K562 (cell line): ENCODE results near the gene ACTL9. TPM values are rescaled to one million over a fixed set of nuclear protein-coding genes. Genes with fewer than 3 reads are reported as not detected.
A peak's percentile ranks its signal among the peaks of the same experiment; 100 is the strongest.

Experiments used
- ATAC-seq: fragments of 200-7000 bp; cut with Tn5 transposase; 3 replicates; pipeline ENCODE4 v1.9.1; 2020; ENCODE audit warnings: moderate library complexity
- BruUV-seq: library from RNA; stranded (reverse); fragments of 400-500 nt; replicated peaks from 2 replicates; lab custom pipeline; 2021; lab: Mats Ljungman, UMichigan
- CTCF ChIA-PET: fragments of 300-600 bp; formaldehyde crosslinking; extraction: SDS; loops from one replicate; lab custom pipeline; 2021; ENCODE audit warnings: low intra/inter-chr PET ratio; lab: Yijun Ruan, JAX
- POLR2A ChIA-PET: fragments of 300-600, 350-650 bp; sonication (Branson Sonifier 250); formaldehyde crosslinking; extraction: SDS; loops from one replicate; lab custom pipeline; 2021; ENCODE audit warnings: antibody characterized with exemption, inconsistent platforms; lab: Yijun Ruan, JAX
- DNase-seq, 4 experiments: peaks; one replicate each; pipeline versions ENCODE4 v3.0.0 to v3.0.0-alpha.2; 2011 to 2018; ENCODE audit warnings: low spot score in 3 of 4, mixed read lengths in 3 of 4; ENCODE audit errors: extremely low read depth in 1 of 4
- FAIRE-seq: peaks from 2 replicates; lab custom pipeline; 2011; peaks lifted over from hg19 to GRCh38; lab: Jason Lieb, UNC
- H2AFZ ChIP-seq: 2 replicates; pipeline ENCODE4 v1.6.0; 2011; ENCODE audit warnings: low read depth, low read length, control low read depth, inconsistent platforms
- H3K27ac ChIP-seq: fragments of 200-600 bp; 3 replicates; pipeline ENCODE4 v1.8.0; 2011; ENCODE audit warnings: low read depth, mild to moderate bottlenecking, control low read depth, inconsistent platforms, low read length, moderate library complexity, mixed read lengths; ENCODE audit errors: extremely low read depth
- H3K27me3 ChIP-seq, 2 experiments: fragments of 300-600 bp in 1 of 2; 2 replicates in 1 of 2; 3 replicates in 1 of 2; pipeline versions ENCODE4 v1.6.0 to v1.8.0; 2011; ENCODE audit warnings: inconsistent platforms in 2 of 2, low read length in 2 of 2, mild to moderate bottlenecking in 1 of 2, mixed read lengths in 1 of 2, moderate library complexity in 1 of 2; ENCODE audit not compliant: control insufficient read depth in 2 of 2, insufficient read depth in 2 of 2
- H3K36me3 ChIP-seq: fragments of 300-600 bp; 3 replicates; pipeline ENCODE4 v1.8.0; 2011; ENCODE audit warnings: mild to moderate bottlenecking, low read length, inconsistent platforms; ENCODE audit not compliant: control insufficient read depth, insufficient read depth
- H3K4me1 ChIP-seq, 2 experiments: fragments of 200-600 bp in 1 of 2; replicated peaks in 1 of 2; 2 replicates in 1 of 2; 3 replicates in 1 of 2; pipeline versions ENCODE4 v1.5.1 to v1.8.0; 2011; ENCODE audit warnings: inconsistent platforms in 2 of 2, low read length in 2 of 2, mild to moderate bottlenecking in 1 of 2, mixed read lengths in 1 of 2, moderate library complexity in 1 of 2; ENCODE audit not compliant: control insufficient read depth in 2 of 2, insufficient read depth in 2 of 2
- H3K4me2 ChIP-seq: 2 replicates; pipeline ENCODE4 v1.6.1; 2011; ENCODE audit warnings: low read length, control low read depth, inconsistent platforms, mixed read lengths; ENCODE audit not compliant: insufficient read depth
- H3K4me3 ChIP-seq: fragments of 200-600 bp; sonication (generic), shearing (Covaris generic); 2 replicates; pipeline ENCODE4 v1.5.1; 2016; ENCODE audit warnings: control low read depth, inconsistent platforms
- H3K79me2 ChIP-seq: fragments of 200-600 bp; 3 replicates; pipeline ENCODE4 v1.8.0; 2011; ENCODE audit warnings: low read length, inconsistent platforms; ENCODE audit not compliant: control insufficient read depth, insufficient read depth
- H3K9ac ChIP-seq, 2 experiments: 2 replicates each; pipeline versions ENCODE4 v1.6.0 to v1.6.1; 2011; ENCODE audit warnings: low read depth in 2 of 2, low read length in 2 of 2, control low read depth in 1 of 2, inconsistent platforms in 1 of 2, mild to moderate bottlenecking in 1 of 2, mixed read lengths in 1 of 2; ENCODE audit not compliant: insufficient read depth in 1 of 2
- H3K9me1 ChIP-seq: one replicate; pipeline ENCODE4 v1.6.0; 2011; ENCODE audit warnings: inconsistent platforms, mild to moderate bottlenecking, low read length, moderate library complexity; ENCODE audit not compliant: control insufficient read depth, insufficient read depth
- H3K9me3 ChIP-seq: replicated peaks from 2 replicates; pipeline ENCODE4 v1.5.1; 2011; ENCODE audit warnings: low read depth, low read length, inconsistent platforms; ENCODE audit not compliant: control insufficient read depth, insufficient read depth
- H4K20me1 ChIP-seq: replicated peaks from 2 replicates; pipeline ENCODE4 v1.6.1; 2011; ENCODE audit warnings: low read length, inconsistent platforms, mixed read lengths; ENCODE audit not compliant: control insufficient read depth, insufficient read depth
- BCOR ChIP-seq: fragments of 450-650 bp; IDR thresholded peaks from 2 replicates; pipeline ENCODE4 v1.6.1; 2016
- EP400 ChIP-seq: fragments of 450-650 bp; IDR thresholded peaks from 2 replicates; pipeline ENCODE4 v1.6.1; 2017; ENCODE audit warnings: antibody characterized with exemption, mild to moderate bottlenecking, moderate library complexity
- KDM1A ChIP-seq, 2 experiments: fragments of 450-650 bp; IDR thresholded peaks; 2 replicates each; pipeline ENCODE4 v1.6.1; 2016; ENCODE audit warnings: mild to moderate bottlenecking in 2 of 2
- RBM25 ChIP-seq: fragments of 200-400 bp; formaldehyde crosslinking; IDR thresholded peaks from 2 replicates; pipeline ENCODE4 v1.6.1; 2018; ENCODE audit warnings: low read length, low read depth, moderate library complexity; ENCODE audit not compliant: severe bottlenecking
- SFPQ ChIP-seq: fragments of 200-400 bp; formaldehyde crosslinking; IDR thresholded peaks from 2 replicates; pipeline ENCODE4 v1.6.1; 2017; ENCODE audit warnings: mild to moderate bottlenecking, low read depth, low read length, moderate library complexity
- SMARCA5 ChIP-seq: fragments of 450-650 bp; IDR thresholded peaks from 2 replicates; pipeline ENCODE4 v1.6.1; 2016
- TOE1 ChIP-seq, 2 experiments: fragments of 450-650 bp in 1 of 2; sonication (generic) in 1 of 2; formaldehyde crosslinking in 1 of 2; IDR thresholded peaks; 2 replicates each; pipeline versions ENCODE4 v1.7.1 to v1.8.0; 2016 to 2022; ENCODE audit warnings: borderline replicate concordance in 2 of 2, mild to moderate bottlenecking in 2 of 2, antibody characterized with exemption in 1 of 2, inconsistent platforms in 1 of 2, low read depth in 1 of 2, missing genetic modification reagents in 1 of 2, moderate library complexity in 1 of 2
- ZBTB8A ChIP-seq: fragments of 450-650 bp; IDR thresholded peaks from 2 replicates; pipeline ENCODE4 v1.6.1; 2018; ENCODE audit warnings: mild to moderate bottlenecking, moderate library complexity; ENCODE audit not compliant: partially characterized antibody
- ZFP1 ChIP-seq: fragments of 450-650 bp; formaldehyde crosslinking; IDR thresholded peaks from 2 replicates; pipeline ENCODE4 v1.4.0; 2020; ENCODE audit warnings: mild to moderate bottlenecking, mixed read lengths
- ZNF121 ChIP-seq: sonication (generic); formaldehyde crosslinking; conservative IDR thresholded peaks from 2 replicates; pipeline ENCODE4 v1.8.0; 2022; ENCODE audit warnings: missing genetic modification reagents
- ZNF24 ChIP-seq: fragments of 450-650 bp; IDR thresholded peaks from 2 replicates; pipeline ENCODE4 v1.6.1; 2016
- ZNF311 ChIP-seq: fragments of 250-450 bp; sonication (Bioruptor Pico); IDR thresholded peaks from 2 replicates; pipeline ENCODE4 v1.4.0; 2020; ENCODE audit warnings: mild to moderate bottlenecking, moderate library complexity
- ZNF436 ChIP-seq: fragments of 250-450, 450-650 bp; sonication (Bioruptor Pico); formaldehyde crosslinking; IDR thresholded peaks from 2 replicates; pipeline ENCODE4 v1.7.0; 2020; ENCODE audit warnings: mild to moderate bottlenecking
- ZSCAN32 ChIP-seq: fragments of 450-650 bp; formaldehyde crosslinking; IDR thresholded peaks from 2 replicates; pipeline ENCODE4 v1.4.0; 2020; ENCODE audit warnings: mild to moderate bottlenecking, moderate library complexity
- WGBS: fragments of 100-300 bp; shearing (Covaris generic); methylation state at CpG from one replicate; pipeline ENCODE4 v1.1.6; 2016; ENCODE audit warnings: low coverage, mixed read lengths; ENCODE audit not compliant: insufficient coverage; ENCODE audit errors: missing lambda C conversion rate; 5-methylcytosine and 5-hydroxymethylcytosine counted together
- in situ Hi-C: fragments of 300-500 bp; cut with MboI; formaldehyde crosslinking; loops from 4 replicates; pipeline ENCODE4 v1.15.0; 2018; ENCODE audit warnings: inconsistent platforms, mixed read lengths
- intact Hi-C: fragments of 100-400 bp; cut with micrococcal nuclease; formaldehyde crosslinking; loops from 2 replicates; pipeline ENCODE4 v1.14.2; 2022
- polyA plus RNA-seq, 8 experiments: library from polyadenylated mRNA; depleted of rRNA in 4 of 8; stranded (reverse) in 5 of 8; unstranded in 3 of 8; fragments of >200 nt; fragmentation: Nextera tagmentation in 2 of 8; fragmentation: Illumina TruSeq in 1 of 8; extraction: Ambion mirVana in 2 of 8; extraction: Trizol in 1 of 8; gene quantifications; 2 replicates each; pipeline versions ENCODE4 v1.2.1 to v1.2.3, GENCODE V29; 2011 to 2014; ENCODE audit warnings: inconsistent platforms in 1 of 8, missing spikeins in 1 of 8
- total RNA-seq, 7 experiments: library from RNA; depleted of rRNA in 6 of 7; stranded (reverse); fragments of >200 nt in 6 of 7; fragmentation: Illumina TruSeq in 2 of 7; extraction: Trizol in 2 of 7; gene quantifications; 2 replicates each; pipeline versions ENCODE4 v1.2.1 to v1.2.3, GENCODE V29; 2011 to 2021; ENCODE audit warnings: low replicate concordance in 1 of 7
- TF ChIP-seq, protein P1 (sequence below): sonication (generic); formaldehyde crosslinking; IDR thresholded peaks from 2 replicates; pipeline ENCODE4 v1.9.0; 2022; ENCODE audit warnings: mild to moderate bottlenecking, missing genetic modification reagents

The ACTL9 gene
- total and polyA plus RNA-seq, 9 of the 15 experiments (the other 6 are each of a cell fraction or from before 2014, with no cell fraction given): not detected

GRCh38 chr19:8665468-8666213 is 33.0 kb downstream of the ACTL9 start:
- H2AFZ ChIP-seq: no peak overlapping the region
- FAIRE-seq: no peak

More at GRCh38 chr19:8665468-8666213, 33.0 kb downstream of the ACTL9 start:
- intact Hi-C loops: no loop called here
- H3K27me3 ChIP-seq: peaks cover 0 to 6% of the 10 kb centered on the region in 2 experiments; a peak in 1 of 5 replicates
- H3K79me2 ChIP-seq: no peaks in the 10 kb centered on the region
- H3K9me1 ChIP-seq: no peaks in the 10 kb centered on the region
- H4K20me1 ChIP-seq: 0 out of 2 replicates have a peak, but pooled peaks cover 3% of the 10 kb centered on the region
- BruUV-seq: no TSS peak
- no peaks in the 10 kb centered on the region for H3K9me3 ChIP-seq
- no peak overlapping the region for H3K4me3 ChIP-seq
- no peak for DNase-seq
- ChIA-PET POLR2A (no interaction called here), CTCF (no interaction called here)
- H3K36me3 ChIP-seq: no peaks in the 10 kb centered on the region
- ATAC-seq: no peak
- TF ChIP-seq BCOR (peak; percentile 35; the same call in 1 of the 2 replicates), SMARCA5 (peak; percentile 77; the same call in 1 of the 2 replicates), KDM1A (IDR thresholded peaks at IDR 0.05) (peak in 1 of 2 experiments; percentile 47; a peak in 1 of 4 replicates), ZNF311 (CRISPR knock-in tag) (peak; percentile 45; the same call in 1 of the 2 replicates), SFPQ (no peak), EP400 (no peak), ZFP1 (CRISPR knock-in tag) (no peak), ZNF24 (no peak), ZBTB8A (no peak), RBM25 (peak; percentile 94), ZNF436 (no peak), ZNF121 (CRISPR knock-in tag) (peak; percentile 99), ZSCAN32 (CRISPR knock-in tag) (no peak), TOE1 (IDR thresholded peaks at IDR 0.05; ENCODE audit: borderline replicate concordance) (no peak), TOE1 (CRISPR knock-in tag; IDR thresholded peaks at IDR 0.05; ENCODE audit: borderline replicate concordance, low read depth) (no peak)
- TF ChIP-seq, protein P1, sequence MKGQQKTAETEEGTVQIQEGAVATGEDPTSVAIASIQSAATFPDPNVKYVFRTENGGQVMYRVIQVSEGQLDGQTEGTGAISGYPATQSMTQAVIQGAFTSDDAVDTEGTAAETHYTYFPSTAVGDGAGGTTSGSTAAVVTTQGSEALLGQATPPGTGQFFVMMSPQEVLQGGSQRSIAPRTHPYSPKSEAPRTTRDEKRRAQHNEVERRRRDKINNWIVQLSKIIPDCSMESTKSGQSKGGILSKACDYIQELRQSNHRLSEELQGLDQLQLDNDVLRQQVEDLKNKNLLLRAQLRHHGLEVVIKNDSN (CRISPR knock-in tag): no peak
- no peak overlapping the region for H3K9ac ChIP-seq
- WGBS: 8% methylated on average over 3 of the region's 3 CpGs
- peaks cover 0 to 2% of the 10 kb centered on the region in 2 experiments; a peak in 1 of 5 replicates for H3K4me1 ChIP-seq
- no peak overlapping the region for H3K4me2 ChIP-seq
- no peak overlapping the region for H3K27ac ChIP-seq
- in situ Hi-C loops: no loop called here
